ENCODE data around the gene CD2BP2. TPM values are rescaled to one million over a fixed set of nuclear protein-coding genes. Genes with fewer than 3 reads are reported as not detected.

The CD2BP2 gene
- polyA plus RNA-seq, 1 of the 3 experiments (the other 2 are of a cell fraction) = 80.8 TPM

DNA sequence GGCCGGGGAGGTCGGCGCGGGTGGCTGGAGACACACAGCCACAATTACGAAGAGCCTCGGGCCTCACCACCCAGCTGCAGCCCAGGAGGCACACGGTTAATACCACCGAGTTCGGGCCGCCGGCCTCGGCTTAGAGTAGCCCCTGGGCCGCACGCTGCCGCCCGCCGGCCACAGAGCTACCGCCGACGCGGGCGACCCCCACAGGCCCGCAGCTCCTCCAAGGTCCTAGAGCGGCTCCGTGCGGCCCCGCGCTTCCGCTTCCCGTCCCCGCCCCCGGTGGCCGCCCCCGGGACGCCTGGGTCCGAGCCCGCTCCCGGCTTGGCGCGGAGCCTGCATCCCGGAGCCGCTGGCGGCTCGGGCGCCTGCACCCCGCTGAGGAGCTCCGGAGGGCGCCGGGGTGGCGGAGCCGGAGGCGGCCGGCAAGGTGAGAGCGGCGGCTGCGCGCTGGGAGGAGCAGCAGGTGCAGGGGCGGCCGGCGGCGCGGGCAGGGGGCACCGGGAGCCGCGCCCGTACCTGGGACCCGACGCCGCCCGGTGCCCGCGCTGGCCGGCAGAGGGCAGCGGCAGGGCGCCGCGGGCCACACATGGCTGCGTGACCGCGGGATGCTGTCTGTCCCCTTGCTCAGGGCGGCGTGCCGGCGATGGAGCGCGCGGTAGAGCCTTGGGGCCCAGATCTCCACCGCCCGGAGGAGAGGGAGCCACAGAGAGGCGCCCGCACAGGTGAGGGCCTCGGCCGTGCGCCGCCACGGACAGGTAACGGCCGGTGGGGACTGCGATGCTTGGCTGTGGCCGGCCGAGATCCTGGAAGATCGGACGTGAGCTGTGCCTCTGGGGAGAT, 40.3 kb upstream of the CD2BP2 start, which contains the start of gene ZNF48 (continued):
- TF ChIP-seq SIN3A (IDR thresholded peaks at IDR 0.05; ENCODE audit: borderline replicate concordance, low read depth, low read length) (peak; percentile 73; the same call in 1 of the 2 replicates), JUND (IDR thresholded peaks at IDR 0.05) (no peak), IRF3 (IDR thresholded peaks at IDR 0.05; ENCODE audit: low read depth, low read length) (no peak), RXRA (IDR thresholded peaks at IDR 0.05; ENCODE audit: borderline replicate concordance, low read depth) (no peak), RCOR1 (IDR thresholded peaks at IDR 0.05; ENCODE audit: low read length) (no peak), EP300 (IDR thresholded peaks at IDR 0.05; ENCODE audit: borderline replicate concordance in 1 of 2, low read depth in 1 of 2, low read length in 1 of 2) (peak; percentile 36 to 45; a peak in 1 of 4 replicates), CTCF (IDR thresholded peaks at IDR 0.05) (peak; percentile 22; the same call in 1 of the 2 replicates), USF2 (IDR thresholded peaks at IDR 0.05; ENCODE audit: borderline replicate concordance, low read depth, low read length) (no peak), YY1 (IDR thresholded peaks at IDR 0.05; ENCODE audit: low read depth) (peak; percentile 15; the same call in 1 of the 2 replicates), RFX5 (IDR thresholded peaks at IDR 0.05; ENCODE audit: low read length) (no peak), MEF2A (IDR thresholded peaks at IDR 0.05; ENCODE audit: borderline replicate concordance, low read depth) (no peak), FOXJ3 (CRISPR knock-in tag; IDR thresholded peaks at IDR 0.05) (no peak), FOSL2 (IDR thresholded peaks at IDR 0.05; ENCODE audit: borderline replicate concordance, low read depth) (no peak), TAF1 (IDR thresholded peaks at IDR 0.05; ENCODE audit: borderline replicate concordance, low read depth, low read length) (peak; percentile 82; the same call in 1 of the 2 replicates), SMC3 (IDR thresholded peaks at IDR 0.05; ENCODE audit: low read depth, low read length) (peak; percentile 19; the same call in 1 of the 2 replicates)
- TF ChIP-seq, protein P1, sequence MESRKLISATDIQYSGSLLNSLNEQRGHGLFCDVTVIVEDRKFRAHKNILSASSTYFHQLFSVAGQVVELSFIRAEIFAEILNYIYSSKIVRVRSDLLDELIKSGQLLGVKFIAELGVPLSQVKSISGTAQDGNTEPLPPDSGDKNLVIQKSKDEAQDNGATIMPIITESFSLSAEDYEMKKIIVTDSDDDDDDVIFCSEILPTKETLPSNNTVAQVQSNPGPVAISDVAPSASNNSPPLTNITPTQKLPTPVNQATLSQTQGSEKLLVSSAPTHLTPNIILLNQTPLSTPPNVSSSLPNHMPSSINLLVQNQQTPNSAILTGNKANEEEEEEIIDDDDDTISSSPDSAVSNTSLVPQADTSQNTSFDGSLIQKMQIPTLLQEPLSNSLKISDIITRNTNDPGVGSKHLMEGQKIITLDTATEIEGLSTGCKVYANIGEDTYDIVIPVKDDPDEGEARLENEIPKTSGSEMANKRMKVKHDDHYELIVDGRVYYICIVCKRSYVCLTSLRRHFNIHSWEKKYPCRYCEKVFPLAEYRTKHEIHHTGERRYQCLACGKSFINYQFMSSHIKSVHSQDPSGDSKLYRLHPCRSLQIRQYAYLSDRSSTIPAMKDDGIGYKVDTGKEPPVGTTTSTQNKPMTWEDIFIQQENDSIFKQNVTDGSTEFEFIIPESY (IDR thresholded peaks at IDR 0.05; ENCODE audit: borderline replicate concordance, low read depth) = 0 out of 2 replicates have a peak, but pooled peaks have one; percentile 7
- TF ChIP-seq, protein P2, sequence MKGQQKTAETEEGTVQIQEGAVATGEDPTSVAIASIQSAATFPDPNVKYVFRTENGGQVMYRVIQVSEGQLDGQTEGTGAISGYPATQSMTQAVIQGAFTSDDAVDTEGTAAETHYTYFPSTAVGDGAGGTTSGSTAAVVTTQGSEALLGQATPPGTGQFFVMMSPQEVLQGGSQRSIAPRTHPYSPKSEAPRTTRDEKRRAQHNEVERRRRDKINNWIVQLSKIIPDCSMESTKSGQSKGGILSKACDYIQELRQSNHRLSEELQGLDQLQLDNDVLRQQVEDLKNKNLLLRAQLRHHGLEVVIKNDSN (IDR thresholded peaks at IDR 0.05; ENCODE audit: borderline replicate concordance, low read depth) = no peak
- TF ChIP-seq, protein P3, sequence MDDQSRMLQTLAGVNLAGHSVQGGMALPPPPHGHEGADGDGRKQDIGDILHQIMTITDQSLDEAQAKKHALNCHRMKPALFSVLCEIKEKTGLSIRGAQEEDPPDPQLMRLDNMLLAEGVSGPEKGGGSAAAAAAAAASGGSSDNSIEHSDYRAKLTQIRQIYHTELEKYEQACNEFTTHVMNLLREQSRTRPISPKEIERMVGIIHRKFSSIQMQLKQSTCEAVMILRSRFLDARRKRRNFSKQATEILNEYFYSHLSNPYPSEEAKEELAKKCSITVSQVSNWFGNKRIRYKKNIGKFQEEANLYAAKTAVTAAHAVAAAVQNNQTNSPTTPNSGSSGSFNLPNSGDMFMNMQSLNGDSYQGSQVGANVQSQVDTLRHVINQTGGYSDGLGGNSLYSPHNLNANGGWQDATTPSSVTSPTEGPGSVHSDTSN (IDR thresholded peaks at IDR 0.05) = no peak
- TF ChIP-seq, protein P4, sequence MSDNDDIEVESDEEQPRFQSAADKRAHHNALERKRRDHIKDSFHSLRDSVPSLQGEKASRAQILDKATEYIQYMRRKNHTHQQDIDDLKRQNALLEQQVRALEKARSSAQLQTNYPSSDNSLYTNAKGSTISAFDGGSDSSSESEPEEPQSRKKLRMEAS (IDR thresholded peaks at IDR 0.05; ENCODE audit: low read depth) = peak; percentile 77

Data from SK-N-SH (cell line).